ENCODE measurements around the gene INSM1. TPM values are rescaled to one million over a fixed set of nuclear protein-coding genes. Genes with fewer than 3 reads are reported as not detected.

INSM1 gene
- total RNA-seq, 1 experiment from 2014 or later, result 0.07 TPM

DNA sequence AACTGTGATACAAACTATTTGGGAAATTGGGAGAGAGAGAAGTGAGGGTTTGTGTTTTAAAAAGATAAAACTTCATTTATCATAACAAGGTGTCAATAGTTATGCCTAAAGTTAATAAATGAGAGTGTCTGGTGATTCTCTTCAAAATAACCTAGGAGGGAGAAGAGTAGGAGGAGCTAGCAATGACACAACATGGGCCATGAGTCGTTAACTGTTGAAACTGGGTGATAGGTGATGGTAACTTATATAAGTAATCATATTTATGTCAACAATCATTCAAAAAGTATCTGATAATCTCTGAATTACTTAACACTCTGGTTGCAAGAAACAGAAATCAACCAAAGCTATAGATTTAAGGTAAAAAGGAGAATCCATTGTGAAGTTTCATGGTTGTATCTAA, 46.8 kb upstream of the INSM1 start:
- Histone ChIP-seq H3K79me2 (ENCODE audit: insufficient read depth, low read length) (no peaks in the 10 kb centered on the region), H3K27ac (ENCODE audit: low read depth, low read length) (no peak overlapping the region), H3K4me2 (ENCODE audit: low read length) (no peak overlapping the region), H3K36me3 (ENCODE audit: control insufficient read depth in 1 of 2, insufficient read depth in 2 of 2, low read length in 2 of 2) (no peaks in the 10 kb centered on the region), H4K20me1 (ENCODE audit: insufficient read depth) (no peaks in the 10 kb centered on the region), H3K4me1 (ENCODE audit: control insufficient read depth in 1 of 2, insufficient read depth in 2 of 2, low read length in 2 of 2) (no peaks in the 10 kb centered on the region), H2AFZ (ENCODE audit: low read depth, low read length, poor library complexity, severe bottlenecking) (no peak overlapping the region), H3K27me3 (ENCODE audit: insufficient read depth, low read length) (no peaks in the 10 kb centered on the region; the same call in 1 of the 2 replicates), H3K4me3 (replicated peaks in 1 of 2; ENCODE audit: low read depth in 1 of 2, low read length in 2 of 2) (no peak overlapping the region), H3K9ac (ENCODE audit: low read length) (no peak overlapping the region), H3K9me2 (ENCODE audit: insufficient read depth) (no peaks in the 10 kb centered on the region), H3K9me3 (ENCODE audit: control insufficient read depth in 1 of 2, insufficient read depth in 1 of 2, low read depth in 1 of 2, low read length in 2 of 2) (no peaks in the 10 kb centered on the region)
- intact Hi-C loops (cut with micrococcal nuclease), result no loop called here
- no TSS peak for BruUV-seq (replicated peaks)
- no peak for ATAC-seq
- CTCF ChIA-PET, result no interaction called here
- POLR2A ChIA-PET, result no interaction called here
- no peak for DNase-seq (ENCODE audit: low read depth, low spot score)
- no peak for TF ChIP-seq SP1 (IDR thresholded peaks at IDR 0.05; ENCODE audit: low read depth)
- TF ChIP-seq RAD21 (IDR thresholded peaks at IDR 0.05; ENCODE audit: low read depth), result no peak
- RAD21 ChIA-PET (ENCODE audit: low non-redundant PET in 1 of 2, low total read pairs in 2 of 2, uncharacterized antibody in 2 of 2, unreplicated experiment in 2 of 2), result no interaction called here

DNA sequence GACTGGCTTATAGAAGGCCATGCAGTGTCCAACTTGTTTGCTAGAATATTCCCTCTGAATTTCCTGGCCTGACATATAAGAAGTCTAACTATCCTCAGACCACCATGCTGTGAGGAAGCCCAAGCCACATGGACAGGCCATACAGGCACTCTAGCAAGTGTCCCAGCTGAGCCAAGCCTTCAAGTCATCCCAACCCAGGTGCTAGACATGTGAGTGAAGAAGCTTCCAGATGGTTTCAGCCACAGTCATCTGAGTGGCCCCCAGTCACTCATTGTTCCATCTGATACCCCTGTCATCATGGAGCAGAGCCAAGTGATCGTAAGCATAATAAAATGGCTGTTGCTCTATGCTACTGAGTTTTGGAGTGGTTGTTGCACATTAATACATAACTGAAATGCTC, 46.0 kb upstream of the INSM1 start:
- no peak overlapping the region for H3K9ac ChIP-seq (ENCODE audit: low read length)
- H3K4me3 ChIP-seq (replicated peaks in 1 of 2; ENCODE audit: low read depth in 1 of 2, low read length in 2 of 2), result no peak overlapping the region
- H3K4me1 ChIP-seq (ENCODE audit: control insufficient read depth in 1 of 2, insufficient read depth in 2 of 2, low read length in 2 of 2), result no peaks in the 10 kb centered on the region
- intact Hi-C loops (cut with micrococcal nuclease), result no loop called here
- no peak overlapping the region for H2AFZ ChIP-seq (ENCODE audit: low read depth, low read length, poor library complexity, severe bottlenecking)
- ATAC-seq (no peak), DNase-seq (ENCODE audit: low read depth, low spot score) (no peak)
- no peaks in the 10 kb centered on the region; the same call in 1 of the 2 replicates for H3K27me3 ChIP-seq (ENCODE audit: insufficient read depth, low read length)
- no peak overlapping the region for H3K27ac ChIP-seq (ENCODE audit: low read depth, low read length)
- no peaks in the 10 kb centered on the region for H3K9me2 ChIP-seq (ENCODE audit: insufficient read depth)
- H3K36me3 ChIP-seq (ENCODE audit: control insufficient read depth in 1 of 2, insufficient read depth in 2 of 2, low read length in 2 of 2), result no peaks in the 10 kb centered on the region
- no peak for TF ChIP-seq JUND (IDR thresholded peaks at IDR 0.05)
- no peak for TF ChIP-seq EZH2phosphoT487 (IDR thresholded peaks at IDR 0.05; ENCODE audit: borderline replicate concordance)
- TF ChIP-seq POLR2AphosphoS5 (IDR thresholded peaks at IDR 0.05; ENCODE audit: low read depth, low read length), result no peak
- no peak for TF ChIP-seq ZFX (IDR thresholded peaks at IDR 0.05)
- TF ChIP-seq, protein P1, sequence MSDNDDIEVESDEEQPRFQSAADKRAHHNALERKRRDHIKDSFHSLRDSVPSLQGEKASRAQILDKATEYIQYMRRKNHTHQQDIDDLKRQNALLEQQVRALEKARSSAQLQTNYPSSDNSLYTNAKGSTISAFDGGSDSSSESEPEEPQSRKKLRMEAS (IDR thresholded peaks at IDR 0.05), result no peak
- TF ChIP-seq, protein P2, sequence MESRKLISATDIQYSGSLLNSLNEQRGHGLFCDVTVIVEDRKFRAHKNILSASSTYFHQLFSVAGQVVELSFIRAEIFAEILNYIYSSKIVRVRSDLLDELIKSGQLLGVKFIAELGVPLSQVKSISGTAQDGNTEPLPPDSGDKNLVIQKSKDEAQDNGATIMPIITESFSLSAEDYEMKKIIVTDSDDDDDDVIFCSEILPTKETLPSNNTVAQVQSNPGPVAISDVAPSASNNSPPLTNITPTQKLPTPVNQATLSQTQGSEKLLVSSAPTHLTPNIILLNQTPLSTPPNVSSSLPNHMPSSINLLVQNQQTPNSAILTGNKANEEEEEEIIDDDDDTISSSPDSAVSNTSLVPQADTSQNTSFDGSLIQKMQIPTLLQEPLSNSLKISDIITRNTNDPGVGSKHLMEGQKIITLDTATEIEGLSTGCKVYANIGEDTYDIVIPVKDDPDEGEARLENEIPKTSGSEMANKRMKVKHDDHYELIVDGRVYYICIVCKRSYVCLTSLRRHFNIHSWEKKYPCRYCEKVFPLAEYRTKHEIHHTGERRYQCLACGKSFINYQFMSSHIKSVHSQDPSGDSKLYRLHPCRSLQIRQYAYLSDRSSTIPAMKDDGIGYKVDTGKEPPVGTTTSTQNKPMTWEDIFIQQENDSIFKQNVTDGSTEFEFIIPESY (IDR thresholded peaks at IDR 0.05; ENCODE audit: extremely low read depth, insufficient replicate concordance, low read length), result no peak
- no peak for TF ChIP-seq ELF1 (IDR thresholded peaks at IDR 0.05; ENCODE audit: borderline replicate concordance, low read depth)
- no peak for TF ChIP-seq FOSL1 (IDR thresholded peaks at IDR 0.05; ENCODE audit: low read depth)
- TF ChIP-seq TCF7L2 (IDR thresholded peaks at IDR 0.05; ENCODE audit: borderline replicate concordance, extremely low read depth, insufficient read depth, insufficient read length), result no peak
- TF ChIP-seq SP1 (IDR thresholded peaks at IDR 0.05; ENCODE audit: low read depth), result no peak
- TF ChIP-seq POLR2A (IDR thresholded peaks at IDR 0.05; ENCODE audit: borderline replicate concordance, extremely low read depth, insufficient read depth, insufficient read length), result no peak
- TF ChIP-seq EGR1 (IDR thresholded peaks at IDR 0.05; ENCODE audit: low read depth), result no peak
- no peaks in the 10 kb centered on the region for H3K9me3 ChIP-seq (ENCODE audit: control insufficient read depth in 1 of 2, insufficient read depth in 1 of 2, low read depth in 1 of 2, low read length in 2 of 2)
- H3K79me2 ChIP-seq (ENCODE audit: insufficient read depth, low read length), result no peaks in the 10 kb centered on the region
- BruUV-seq (replicated peaks), result no TSS peak
- CTCF ChIA-PET, result no interaction called here
- RAD21 ChIA-PET (ENCODE audit: low non-redundant PET in 1 of 2, low total read pairs in 2 of 2, uncharacterized antibody in 2 of 2, unreplicated experiment in 2 of 2), result no interaction called here
- no peak overlapping the region for H3K4me2 ChIP-seq (ENCODE audit: low read length)
- no peaks in the 10 kb centered on the region for H4K20me1 ChIP-seq (ENCODE audit: insufficient read depth)
- POLR2A ChIA-PET, result no interaction called here
